Astrocyte (in vitro differentiated cells and primary cell): ENCODE results near the gene GRIK1. TPM values are rescaled to one million over a fixed set of nuclear protein-coding genes. Genes with fewer than 3 reads are reported as not detected.

Experiments used
- DNase-seq: peaks from one replicate; pipeline ENCODE4 v3.0.0-alpha.2; 2010; ENCODE audit warnings: low read depth
- FAIRE-seq: peaks from 2 replicates; lab custom pipeline; 2011; peaks lifted over from hg19 to GRCh38; lab: Jason Lieb, UNC
- H2AFZ ChIP-seq: 2 replicates; pipeline ENCODE4 v1.6.0; 2012; ENCODE audit warnings: low read depth, low read length, inconsistent platforms
- H3K27ac ChIP-seq: 2 replicates; pipeline ENCODE4 v1.5.1; 2011; ENCODE audit warnings: low read depth, low read length, inconsistent platforms
- H3K27me3 ChIP-seq: 2 replicates; pipeline ENCODE4 v1.6.0; 2011; ENCODE audit warnings: low read length, inconsistent platforms; ENCODE audit not compliant: insufficient read depth
- H3K36me3 ChIP-seq: 2 replicates; pipeline ENCODE4 v1.5.1; 2011; ENCODE audit warnings: low read length, inconsistent platforms; ENCODE audit not compliant: insufficient read depth
- H3K4me1 ChIP-seq: 2 replicates; pipeline ENCODE4 v1.5.1; 2011; ENCODE audit warnings: low read length, inconsistent platforms; ENCODE audit not compliant: insufficient read depth
- H3K4me2 ChIP-seq: 2 replicates; pipeline ENCODE4 v1.6.0; 2012; ENCODE audit warnings: low read length, inconsistent platforms
- H3K4me3 ChIP-seq: 2 replicates; pipeline ENCODE4 v1.5.1; 2011; ENCODE audit warnings: low read depth, mild to moderate bottlenecking, low read length, inconsistent platforms; ENCODE audit not compliant: insufficient read depth
- H3K79me2 ChIP-seq: 2 replicates; pipeline ENCODE4 v1.6.0; 2012; ENCODE audit warnings: mild to moderate bottlenecking, low read length, inconsistent platforms; ENCODE audit not compliant: insufficient read depth
- H3K9ac ChIP-seq: 2 replicates; pipeline ENCODE4 v1.6.0; 2012; ENCODE audit warnings: mild to moderate bottlenecking, low read length, inconsistent platforms
- H3K9me3 ChIP-seq: 2 replicates; pipeline ENCODE4 v1.5.1; 2012; ENCODE audit warnings: low read depth, mild to moderate bottlenecking, low read length, inconsistent platforms; ENCODE audit not compliant: insufficient read depth
- H4K20me1 ChIP-seq: 2 replicates; pipeline ENCODE4 v1.6.0; 2012; ENCODE audit warnings: low read length, inconsistent platforms; ENCODE audit not compliant: insufficient read depth
- H3K27ac Mint-ChIP-seq: one replicate; pipeline ENCODE4 v1.8.0; 2021; ENCODE audit warnings: mild to moderate bottlenecking, mixed read lengths; ENCODE audit not compliant: unreplicated experiment
- H3K27me3 Mint-ChIP-seq: one replicate; pipeline ENCODE4 v1.8.0; 2021; ENCODE audit warnings: low read depth, mixed read lengths; ENCODE audit not compliant: unreplicated experiment
- H3K36me3 Mint-ChIP-seq: one replicate; pipeline ENCODE4 v1.8.0; 2021; ENCODE audit warnings: low read depth, mixed read lengths; ENCODE audit not compliant: unreplicated experiment
- H3K4me1 Mint-ChIP-seq: one replicate; pipeline ENCODE4 v1.8.0; 2021; ENCODE audit warnings: low read depth, mixed read lengths; ENCODE audit not compliant: unreplicated experiment
- H3K4me3 Mint-ChIP-seq: one replicate; pipeline ENCODE4 v1.8.0; 2021; ENCODE audit warnings: mild to moderate bottlenecking, moderate library complexity, mixed read lengths; ENCODE audit not compliant: unreplicated experiment
- H3K9me3 Mint-ChIP-seq: one replicate; pipeline ENCODE4 v1.8.0; 2021; ENCODE audit warnings: mild to moderate bottlenecking, mixed read lengths; ENCODE audit not compliant: unreplicated experiment
- CTCF ChIP-seq: IDR thresholded peaks from 2 replicates; pipeline ENCODE4 v1.5.1; 2011; ENCODE audit warnings: low read depth, mild to moderate bottlenecking, inconsistent platforms, low read length, moderate library complexity; ENCODE audit not compliant: insufficient read depth
- EZH2 ChIP-seq: IDR thresholded peaks from 2 replicates; pipeline ENCODE4 v1.6.1; 2012; ENCODE audit warnings: mild to moderate bottlenecking, low read length, inconsistent platforms; ENCODE audit not compliant: insufficient read depth
- total RNA-seq: library from RNA; stranded (reverse); gene quantifications from 2 replicates; pipeline ENCODE4 v1.2.1, GENCODE V29; 2021

The GRIK1 gene
- total RNA-seq, 1 donor from 2014 or later, result not detected

DNA sequence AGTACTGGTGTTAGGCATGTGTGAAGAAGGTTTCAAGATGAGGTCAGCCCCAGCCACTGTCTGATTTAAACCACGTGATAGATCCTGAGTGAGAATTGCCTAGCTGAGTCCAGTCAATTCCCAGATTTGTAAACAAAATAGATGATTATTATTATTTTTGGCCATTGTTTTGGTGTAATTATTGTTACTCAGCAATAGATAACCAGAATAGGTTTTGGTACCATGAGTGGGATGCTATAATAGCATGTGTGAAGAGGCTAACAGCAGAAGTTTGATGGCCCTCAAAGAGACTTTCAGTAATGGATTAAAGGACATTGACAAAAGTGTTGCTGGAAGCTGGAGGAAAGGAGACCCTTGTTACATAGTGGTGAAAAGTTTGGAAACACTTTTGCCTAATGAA is 426.3 kb downstream of the GRIK1 start:
- TF ChIP-seq CTCF, result no peak
- no peak for TF ChIP-seq EZH2
- no peak for FAIRE-seq
- H4K20me1 ChIP-seq, result no peaks in the 10 kb centered on the region
- no peak overlapping the region for H3K4me3 ChIP-seq
- no peaks in the 10 kb centered on the region for H3K36me3 ChIP-seq
- Mint-ChIP-seq H3K4me1 (no peaks in the 10 kb centered on the region), H3K27me3 (no peaks in the 10 kb centered on the region), H3K4me3 (no peak overlapping the region), H3K36me3 (peaks cover 4% of the 10 kb centered on the region), H3K27ac (no peak overlapping the region), H3K9me3 (peaks cover 20% of the 10 kb centered on the region)
- no peak overlapping the region for H3K9ac ChIP-seq
- H2AFZ ChIP-seq, result no peak overlapping the region
- H3K4me2 ChIP-seq, result no peak overlapping the region
- peaks cover 4% of the 10 kb centered on the region for H3K9me3 ChIP-seq
- no peaks in the 10 kb centered on the region for H3K4me1 ChIP-seq
- H3K79me2 ChIP-seq, result no peaks in the 10 kb centered on the region
- no peaks in the 10 kb centered on the region for H3K27me3 ChIP-seq
- no peak overlapping the region for H3K27ac ChIP-seq
- no peak for DNase-seq

DNA sequence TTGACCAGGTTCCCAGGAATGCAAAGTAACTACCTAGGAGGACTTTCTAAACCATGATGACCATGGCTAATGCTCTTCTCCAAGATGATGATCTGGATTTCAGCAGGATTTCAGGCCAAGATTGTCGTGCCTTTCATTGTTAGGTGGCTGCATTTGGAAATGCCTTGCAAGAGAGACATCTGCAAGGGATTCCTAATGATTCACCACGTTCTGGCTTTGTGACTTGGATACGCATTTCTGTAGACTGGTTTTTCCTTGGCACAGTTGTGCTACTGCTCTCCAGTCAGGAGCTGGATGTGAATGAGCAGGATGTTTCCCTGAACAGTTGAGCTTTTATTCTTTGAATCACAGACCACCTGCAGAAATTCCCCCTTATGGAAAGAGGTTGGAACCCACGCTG is 428.7 kb downstream of the GRIK1 start:
- H3K4me1 ChIP-seq, result no peaks in the 10 kb centered on the region
- no peak overlapping the region for H2AFZ ChIP-seq
- H3K4me1 Mint-ChIP-seq, result peaks cover 8% of the 10 kb centered on the region
- no peak for FAIRE-seq
- peaks cover 4% of the 10 kb centered on the region for H3K9me3 ChIP-seq
- peaks cover 4% of the 10 kb centered on the region for H3K36me3 Mint-ChIP-seq
- no peak overlapping the region for H3K4me3 Mint-ChIP-seq
- TF ChIP-seq CTCF, result no peak
- TF ChIP-seq EZH2, result no peak
- H3K27me3 ChIP-seq, result no peaks in the 10 kb centered on the region
- no peak overlapping the region for H3K9ac ChIP-seq
- H3K4me3 ChIP-seq, result no peak overlapping the region
- H3K27ac ChIP-seq, result no peak overlapping the region
- H3K79me2 ChIP-seq, result no peaks in the 10 kb centered on the region
- no peaks in the 10 kb centered on the region for H3K36me3 ChIP-seq
- H3K27me3 Mint-ChIP-seq, result no peaks in the 10 kb centered on the region
- DNase-seq, result peak; percentile 61
- H3K27ac Mint-ChIP-seq, result no peak overlapping the region
- H3K9me3 Mint-ChIP-seq, result peaks cover 20% of the 10 kb centered on the region
- no peak overlapping the region for H3K4me2 ChIP-seq
- no peaks in the 10 kb centered on the region for H4K20me1 ChIP-seq

DNA sequence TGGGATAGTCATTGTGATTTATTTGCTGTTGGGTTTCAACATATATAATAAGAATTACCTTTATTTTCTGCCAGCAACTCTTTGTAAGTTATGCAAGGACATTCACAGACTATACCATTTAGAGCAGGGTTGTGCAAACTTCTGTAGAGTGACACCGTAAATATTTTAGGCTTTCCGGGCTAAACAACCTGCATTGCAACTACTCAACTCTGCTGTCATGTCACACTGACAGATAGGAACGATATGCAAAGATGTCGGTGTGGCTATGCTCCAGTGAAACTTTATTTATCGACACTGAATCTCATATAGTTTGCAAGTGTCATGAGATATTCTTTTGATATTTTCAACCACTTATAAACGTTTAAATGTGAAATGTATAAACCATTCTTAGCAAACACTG is 430.7 kb downstream of the GRIK1 start:
- Histone ChIP-seq H3K27me3 (no peaks in the 10 kb centered on the region), H2AFZ (no peak overlapping the region), H3K4me2 (no peak overlapping the region), H3K79me2 (no peaks in the 10 kb centered on the region), H3K9me3 (no peaks in the 10 kb centered on the region), H3K27ac (no peak overlapping the region), H4K20me1 (no peaks in the 10 kb centered on the region), H3K36me3 (no peaks in the 10 kb centered on the region), H3K4me1 (peaks cover 3% of the 10 kb centered on the region), H3K4me3 (no peak overlapping the region), H3K9ac (no peak overlapping the region)
- no peak overlapping the region for H3K4me3 Mint-ChIP-seq
- no peaks in the 10 kb centered on the region for H3K27me3 Mint-ChIP-seq
- no peak for TF ChIP-seq CTCF
- no peak for TF ChIP-seq EZH2
- peaks cover 18% of the 10 kb centered on the region for H3K4me1 Mint-ChIP-seq
- H3K36me3 Mint-ChIP-seq, result peaks cover 4% of the 10 kb centered on the region
- no peak overlapping the region for H3K27ac Mint-ChIP-seq
- no peak for DNase-seq
- H3K9me3 Mint-ChIP-seq, result peaks cover 8% of the 10 kb centered on the region
- no peak for FAIRE-seq
